HEK293 (cell line): Measurements from ENCODE around the gene RSPRY1.

Experiments used
- ZNF112 ChIP-seq: fragments of 450-650 bp; formaldehyde crosslinking; IDR thresholded peaks from 2 replicates; pipeline ENCODE4 v1.5.0; 2017; ENCODE audit warnings: missing biosample characterization, missing genetic modification characterization
- ZNF121 ChIP-seq: fragments of 450-650 bp; formaldehyde crosslinking; IDR thresholded peaks from 2 replicates; pipeline ENCODE4 v1.5.1; 2016; ENCODE audit warnings: missing biosample characterization, missing genetic modification characterization
- ZNF324 ChIP-seq: fragments of 450-650 bp; formaldehyde crosslinking; IDR thresholded peaks from 2 replicates; pipeline ENCODE4 v1.5.1; 2016; ENCODE audit warnings: missing biosample characterization, missing genetic modification characterization
- ZNF426 ChIP-seq: fragments of 450-650 bp; formaldehyde crosslinking; IDR thresholded peaks from 2 replicates; pipeline ENCODE4 v1.5.1; 2017; ENCODE audit warnings: missing biosample characterization, missing genetic modification characterization, mild to moderate bottlenecking, inconsistent platforms, moderate library complexity
- ZNF48 ChIP-seq: fragments of 450-650 bp; formaldehyde crosslinking; IDR thresholded peaks from 2 replicates; pipeline ENCODE4 v1.5.1; 2016; ENCODE audit warnings: missing biosample characterization, missing genetic modification characterization
- ZNF571 ChIP-seq: fragments of 450-650 bp; formaldehyde crosslinking; IDR thresholded peaks from 2 replicates; pipeline ENCODE4 v1.5.0; 2017; ENCODE audit warnings: missing biosample characterization, missing genetic modification characterization
- ZNF701 ChIP-seq: fragments of 450-650 bp; formaldehyde crosslinking; IDR thresholded peaks from 2 replicates; pipeline ENCODE4 v1.5.1; 2016; ENCODE audit warnings: missing biosample characterization, missing genetic modification characterization
- ZNF776 ChIP-seq: fragments of 450-650 bp; formaldehyde crosslinking; IDR thresholded peaks from 2 replicates; pipeline ENCODE4 v1.5.0; 2017; ENCODE audit warnings: missing biosample characterization, missing genetic modification characterization, borderline replicate concordance
- TF ChIP-seq, protein P1 (sequence below): fragments of 450-650 bp; formaldehyde crosslinking; IDR thresholded peaks from 2 replicates; pipeline ENCODE4 v1.5.1; 2016; ENCODE audit warnings: missing biosample characterization, missing genetic modification characterization
- TF ChIP-seq, protein P2 (sequence below): fragments of 450-650 bp; formaldehyde crosslinking; IDR thresholded peaks from 2 replicates; pipeline ENCODE4 v1.5.1; 2016; ENCODE audit warnings: missing biosample characterization, missing genetic modification characterization
- TF ChIP-seq, protein P3 (sequence below): fragments of 450-650 bp; formaldehyde crosslinking; IDR thresholded peaks from 2 replicates; pipeline ENCODE4 v1.5.1; 2016; ENCODE audit warnings: missing biosample characterization, missing genetic modification characterization, low read depth
- TF ChIP-seq, protein P4 (sequence below): fragments of 450-650 bp; formaldehyde crosslinking; IDR thresholded peaks from 2 replicates; pipeline ENCODE4 v1.5.1; 2016; ENCODE audit warnings: missing biosample characterization, missing genetic modification characterization

DNA sequence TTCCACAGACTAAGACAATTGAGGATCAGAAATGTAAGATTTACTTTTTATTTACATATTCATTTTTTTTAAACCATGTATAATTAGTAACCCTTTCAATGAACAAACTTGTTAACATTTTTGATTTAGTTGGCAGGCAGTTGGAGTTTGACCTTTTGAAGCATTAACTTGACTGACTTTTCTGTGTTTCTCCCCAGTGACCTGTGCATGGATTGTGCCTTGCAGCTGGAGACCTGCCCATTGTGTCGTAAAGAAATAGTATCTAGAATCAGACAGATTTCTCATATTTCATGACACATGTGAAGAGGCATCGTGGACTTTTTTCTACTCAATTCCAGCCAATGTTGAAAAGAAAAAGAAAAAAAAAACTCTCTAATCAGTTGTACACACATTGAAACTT lies 52.6 kb downstream of the RSPRY1 start:
- TF ChIP-seq, protein P1, sequence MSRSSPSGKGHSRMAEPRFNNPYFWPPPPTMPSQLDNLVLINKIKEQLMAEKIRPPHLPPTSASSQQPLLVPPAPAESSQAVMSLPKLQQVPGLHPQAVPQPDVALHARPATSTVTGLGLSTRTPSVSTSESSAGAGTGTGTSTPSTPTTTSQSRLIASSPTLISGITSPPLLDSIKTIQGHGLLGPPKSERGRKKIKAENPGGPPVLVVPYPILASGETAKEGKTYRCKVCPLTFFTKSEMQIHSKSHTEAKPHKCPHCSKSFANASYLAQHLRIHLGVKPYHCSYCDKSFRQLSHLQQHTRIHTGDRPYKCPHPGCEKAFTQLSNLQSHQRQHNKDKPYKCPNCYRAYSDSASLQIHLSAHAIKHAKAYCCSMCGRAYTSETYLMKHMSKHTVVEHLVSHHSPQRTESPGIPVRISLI = no peak
- TF ChIP-seq ZNF48 (tag by site-specific recombination) (no peak), ZNF571 (tag by site-specific recombination) (no peak), ZNF324 (tag by site-specific recombination) (no peak), ZNF426 (tag by site-specific recombination) (no peak), ZNF701 (tag by site-specific recombination) (no peak), ZNF121 (tag by site-specific recombination) (no peak), ZNF112 (tag by site-specific recombination) (no peak), ZNF776 (tag by site-specific recombination) (no peak)
- TF ChIP-seq, protein P2, sequence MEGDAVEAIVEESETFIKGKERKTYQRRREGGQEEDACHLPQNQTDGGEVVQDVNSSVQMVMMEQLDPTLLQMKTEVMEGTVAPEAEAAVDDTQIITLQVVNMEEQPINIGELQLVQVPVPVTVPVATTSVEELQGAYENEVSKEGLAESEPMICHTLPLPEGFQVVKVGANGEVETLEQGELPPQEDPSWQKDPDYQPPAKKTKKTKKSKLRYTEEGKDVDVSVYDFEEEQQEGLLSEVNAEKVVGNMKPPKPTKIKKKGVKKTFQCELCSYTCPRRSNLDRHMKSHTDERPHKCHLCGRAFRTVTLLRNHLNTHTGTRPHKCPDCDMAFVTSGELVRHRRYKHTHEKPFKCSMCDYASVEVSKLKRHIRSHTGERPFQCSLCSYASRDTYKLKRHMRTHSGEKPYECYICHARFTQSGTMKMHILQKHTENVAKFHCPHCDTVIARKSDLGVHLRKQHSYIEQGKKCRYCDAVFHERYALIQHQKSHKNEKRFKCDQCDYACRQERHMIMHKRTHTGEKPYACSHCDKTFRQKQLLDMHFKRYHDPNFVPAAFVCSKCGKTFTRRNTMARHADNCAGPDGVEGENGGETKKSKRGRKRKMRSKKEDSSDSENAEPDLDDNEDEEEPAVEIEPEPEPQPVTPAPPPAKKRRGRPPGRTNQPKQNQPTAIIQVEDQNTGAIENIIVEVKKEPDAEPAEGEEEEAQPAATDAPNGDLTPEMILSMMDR (tag by site-specific recombination) = no peak
- TF ChIP-seq, protein P3, sequence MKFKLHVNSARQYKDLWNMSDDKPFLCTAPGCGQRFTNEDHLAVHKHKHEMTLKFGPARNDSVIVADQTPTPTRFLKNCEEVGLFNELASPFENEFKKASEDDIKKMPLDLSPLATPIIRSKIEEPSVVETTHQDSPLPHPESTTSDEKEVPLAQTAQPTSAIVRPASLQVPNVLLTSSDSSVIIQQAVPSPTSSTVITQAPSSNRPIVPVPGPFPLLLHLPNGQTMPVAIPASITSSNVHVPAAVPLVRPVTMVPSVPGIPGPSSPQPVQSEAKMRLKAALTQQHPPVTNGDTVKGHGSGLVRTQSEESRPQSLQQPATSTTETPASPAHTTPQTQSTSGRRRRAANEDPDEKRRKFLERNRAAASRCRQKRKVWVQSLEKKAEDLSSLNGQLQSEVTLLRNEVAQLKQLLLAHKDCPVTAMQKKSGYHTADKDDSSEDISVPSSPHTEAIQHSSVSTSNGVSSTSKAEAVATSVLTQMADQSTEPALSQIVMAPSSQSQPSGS (tag by site-specific recombination) = no peak
- TF ChIP-seq, protein P4, sequence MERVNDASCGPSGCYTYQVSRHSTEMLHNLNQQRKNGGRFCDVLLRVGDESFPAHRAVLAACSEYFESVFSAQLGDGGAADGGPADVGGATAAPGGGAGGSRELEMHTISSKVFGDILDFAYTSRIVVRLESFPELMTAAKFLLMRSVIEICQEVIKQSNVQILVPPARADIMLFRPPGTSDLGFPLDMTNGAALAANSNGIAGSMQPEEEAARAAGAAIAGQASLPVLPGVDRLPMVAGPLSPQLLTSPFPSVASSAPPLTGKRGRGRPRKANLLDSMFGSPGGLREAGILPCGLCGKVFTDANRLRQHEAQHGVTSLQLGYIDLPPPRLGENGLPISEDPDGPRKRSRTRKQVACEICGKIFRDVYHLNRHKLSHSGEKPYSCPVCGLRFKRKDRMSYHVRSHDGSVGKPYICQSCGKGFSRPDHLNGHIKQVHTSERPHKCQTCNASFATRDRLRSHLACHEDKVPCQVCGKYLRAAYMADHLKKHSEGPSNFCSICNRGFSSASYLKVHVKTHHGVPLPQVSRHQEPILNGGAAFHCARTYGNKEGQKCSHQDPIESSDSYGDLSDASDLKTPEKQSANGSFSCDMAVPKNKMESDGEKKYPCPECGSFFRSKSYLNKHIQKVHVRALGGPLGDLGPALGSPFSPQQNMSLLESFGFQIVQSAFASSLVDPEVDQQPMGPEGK (tag by site-specific recombination) = no peak
